Uterus (tissue), 2 donors: ENCODE results near the gene HELB.

ENCODE experiments used
- CTCF ChIP-seq, 4 experiments: fragments of 200-600 bp in 2 of 4; fragments of 450-650 bp in 2 of 4; sonication (generic) in 2 of 4; IDR thresholded peaks; one replicate each; pipeline ENCODE4 v1.5.1; 2016 to 2019; ENCODE audit warnings: antibody characterized with exemption in 4 of 4, mild to moderate bottlenecking in 2 of 4, moderate library complexity in 1 of 4
- POLR2A ChIP-seq, 2 donors: fragments of 450-650 bp; IDR thresholded peaks; one replicate each; pipeline ENCODE4 v1.6.1; 2016; ENCODE audit warnings: antibody characterized with exemption in 2 of 2, mild to moderate bottlenecking in 1 of 2, moderate library complexity in 1 of 2

DNA sequence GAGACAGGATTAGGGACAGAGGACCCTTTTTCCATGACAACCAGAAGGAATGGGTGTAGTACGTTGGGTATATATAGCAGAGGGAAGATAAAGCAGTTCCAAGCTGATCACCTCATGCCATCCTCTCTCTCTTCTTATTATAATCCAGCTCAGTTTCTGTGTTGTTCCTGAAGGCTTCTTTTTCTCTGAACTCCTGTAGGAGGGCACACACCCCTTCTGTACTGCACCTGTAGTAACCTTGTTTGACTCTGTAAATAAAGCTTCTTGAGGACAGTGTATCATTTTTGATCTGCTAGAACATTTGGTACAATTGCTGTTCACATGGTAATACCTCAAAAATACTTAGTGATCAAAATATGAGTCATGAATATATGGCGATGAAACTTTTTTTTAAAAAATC, 33.5 kb downstream of the HELB start:
- no peak for TF ChIP-seq POLR2A (IDR thresholded peaks at IDR 0.05)
- TF ChIP-seq CTCF (IDR thresholded peaks at IDR 0.05): no peak
